Measurements from ENCODE around the gene FARS2.

FARS2 gene

GRCh38 chr6:5231289-5231688, 30.0 kb upstream of the FARS2 start:
- Histone ChIP-seq H3K9ac (ENCODE audit: low read length) (no peak overlapping the region), H3K27me3 (replicated peaks; ENCODE audit: control insufficient read depth, insufficient read depth, low read length) (no peaks in the 10 kb centered on the region), H3K9me3 (ENCODE audit: control insufficient read depth, low read length) (no peaks in the 10 kb centered on the region), H3K4me3 (ENCODE audit: low read length) (no peak overlapping the region), H3K4me1 (ENCODE audit: control insufficient read depth, insufficient read depth, low read length) (peaks cover 7% of the 10 kb centered on the region), H3K36me3 (ENCODE audit: control insufficient read depth, insufficient read depth, low read length, severe bottlenecking) (peaks cover 5% of the 10 kb centered on the region)
- DNase-seq (ENCODE audit: low read depth), result no peak

- Histone ChIP-seq H3K9ac (ENCODE audit: low read length) (no peak overlapping the region), H3K27me3 (replicated peaks; ENCODE audit: control insufficient read depth, insufficient read depth, low read length) (no peaks in the 10 kb centered on the region), H3K4me3 (ENCODE audit: low read length) (no peak overlapping the region), H3K4me1 (ENCODE audit: control insufficient read depth, insufficient read depth, low read length) (peaks cover 7% of the 10 kb centered on the region), H3K9me3 (ENCODE audit: control insufficient read depth, low read length) (no peaks in the 10 kb centered on the region), H3K36me3 (ENCODE audit: control insufficient read depth, insufficient read depth, low read length, severe bottlenecking) (peaks cover 5% of the 10 kb centered on the region)
- DNase-seq (ENCODE audit: low read depth), result no peak
These were observed 26.4 kb upstream of the FARS2 start for GRCh38 chr6:5234874-5235273.

GRCh38 chr6:5235830-5236229, 25.5 kb upstream of the FARS2 start:
- H3K4me1 ChIP-seq (ENCODE audit: control insufficient read depth, insufficient read depth, low read length), result peaks cover 7% of the 10 kb centered on the region
- H3K27me3 ChIP-seq (replicated peaks; ENCODE audit: control insufficient read depth, insufficient read depth, low read length), result no peaks in the 10 kb centered on the region
- no peak overlapping the region for H3K4me3 ChIP-seq (ENCODE audit: low read length)
- H3K9ac ChIP-seq (ENCODE audit: low read length), result no peak overlapping the region
- no peak for DNase-seq (ENCODE audit: low read depth)
- peaks cover 5% of the 10 kb centered on the region for H3K36me3 ChIP-seq (ENCODE audit: control insufficient read depth, insufficient read depth, low read length, severe bottlenecking)
- no peaks in the 10 kb centered on the region for H3K9me3 ChIP-seq (ENCODE audit: control insufficient read depth, low read length)

- no peak overlapping the region for H3K4me3 ChIP-seq (ENCODE audit: low read length)
- no peak for DNase-seq (ENCODE audit: low read depth)
- H3K4me1 ChIP-seq (ENCODE audit: control insufficient read depth, insufficient read depth, low read length), result no peaks in the 10 kb centered on the region
- H3K36me3 ChIP-seq (ENCODE audit: control insufficient read depth, insufficient read depth, low read length, severe bottlenecking), result peaks cover 7% of the 10 kb centered on the region
- no peaks in the 10 kb centered on the region for H3K9me3 ChIP-seq (ENCODE audit: control insufficient read depth, low read length)
- H3K27me3 ChIP-seq (replicated peaks; ENCODE audit: control insufficient read depth, insufficient read depth, low read length), result no peaks in the 10 kb centered on the region
- H3K9ac ChIP-seq (ENCODE audit: low read length), result no peak overlapping the region
These were observed 23.5 kb upstream of the FARS2 start for GRCh38 chr6:5237805-5238204.

GRCh38 chr6:5238336-5238735, 23.0 kb upstream of the FARS2 start:
- Histone ChIP-seq H3K9ac (ENCODE audit: low read length) (no peak overlapping the region), H3K9me3 (ENCODE audit: control insufficient read depth, low read length) (no peaks in the 10 kb centered on the region), H3K4me3 (ENCODE audit: low read length) (no peak overlapping the region), H3K27me3 (replicated peaks; ENCODE audit: control insufficient read depth, insufficient read depth, low read length) (no peaks in the 10 kb centered on the region), H3K36me3 (ENCODE audit: control insufficient read depth, insufficient read depth, low read length, severe bottlenecking) (peaks cover 7% of the 10 kb centered on the region), H3K4me1 (ENCODE audit: control insufficient read depth, insufficient read depth, low read length) (no peaks in the 10 kb centered on the region)
- DNase-seq (ENCODE audit: low read depth), result no peak

GRCh38 chr6:5241252-5241651, 20.1 kb upstream of the FARS2 start:
- H3K9me3 ChIP-seq (ENCODE audit: control insufficient read depth, low read length), result no peaks in the 10 kb centered on the region
- no peaks in the 10 kb centered on the region for H3K4me1 ChIP-seq (ENCODE audit: control insufficient read depth, insufficient read depth, low read length)
- H3K4me3 ChIP-seq (ENCODE audit: low read length), result no peak overlapping the region
- no peaks in the 10 kb centered on the region for H3K27me3 ChIP-seq (replicated peaks; ENCODE audit: control insufficient read depth, insufficient read depth, low read length)
- peaks cover 2% of the 10 kb centered on the region for H3K36me3 ChIP-seq (ENCODE audit: control insufficient read depth, insufficient read depth, low read length, severe bottlenecking)
- H3K9ac ChIP-seq (ENCODE audit: low read length), result no peak overlapping the region
- DNase-seq (ENCODE audit: low read depth), result no peak

- no peaks in the 10 kb centered on the region for H3K9me3 ChIP-seq (ENCODE audit: control insufficient read depth, low read length)
- H3K27me3 ChIP-seq (replicated peaks; ENCODE audit: control insufficient read depth, insufficient read depth, low read length), result no peaks in the 10 kb centered on the region
- no peaks in the 10 kb centered on the region for H3K4me1 ChIP-seq (ENCODE audit: control insufficient read depth, insufficient read depth, low read length)
These were observed 18.2 kb upstream of the FARS2 start for GRCh38 chr6:5243069-5243468.

GRCh38 chr6:5246141-5247097, 14.9 kb upstream of the FARS2 start:
- Histone ChIP-seq H3K4me3 (ENCODE audit: low read length) (no peak overlapping the region), H3K27me3 (replicated peaks; ENCODE audit: control insufficient read depth, insufficient read depth, low read length) (no peaks in the 10 kb centered on the region), H3K9ac (ENCODE audit: low read length) (no peak overlapping the region), H3K36me3 (ENCODE audit: control insufficient read depth, insufficient read depth, low read length, severe bottlenecking) (peaks cover under 1% of the 10 kb centered on the region), H3K9me3 (ENCODE audit: control insufficient read depth, low read length) (no peaks in the 10 kb centered on the region), H3K4me1 (ENCODE audit: control insufficient read depth, insufficient read depth, low read length) (peaks cover 5% of the 10 kb centered on the region)
- DNase-seq (ENCODE audit: low read depth), result no peak

More at GRCh38 chr6:5243069-5243468, 18.2 kb upstream of the FARS2 start:
- no peak overlapping the region for H3K9ac ChIP-seq (ENCODE audit: low read length)
- no peak for DNase-seq (ENCODE audit: low read depth)
- H3K36me3 ChIP-seq (ENCODE audit: control insufficient read depth, insufficient read depth, low read length, severe bottlenecking), result peaks cover 2% of the 10 kb centered on the region
- no peak overlapping the region for H3K4me3 ChIP-seq (ENCODE audit: low read length)

GRCh38 chr6:5247201-5247600, 14.1 kb upstream of the FARS2 start:
- H3K27me3 ChIP-seq (replicated peaks; ENCODE audit: control insufficient read depth, insufficient read depth, low read length), result no peaks in the 10 kb centered on the region
- H3K36me3 ChIP-seq (ENCODE audit: control insufficient read depth, insufficient read depth, low read length, severe bottlenecking), result no peaks in the 10 kb centered on the region
- H3K4me1 ChIP-seq (ENCODE audit: control insufficient read depth, insufficient read depth, low read length), result peaks cover 5% of the 10 kb centered on the region
- H3K4me3 ChIP-seq (ENCODE audit: low read length), result no peak overlapping the region
- DNase-seq (ENCODE audit: low read depth), result no peak
- H3K9me3 ChIP-seq (ENCODE audit: control insufficient read depth, low read length), result no peaks in the 10 kb centered on the region
- no peak overlapping the region for H3K9ac ChIP-seq (ENCODE audit: low read length)

GRCh38 chr6:5248302-5249098, 12.8 kb upstream of the FARS2 start:
- Histone ChIP-seq H3K36me3 (ENCODE audit: control insufficient read depth, insufficient read depth, low read length, severe bottlenecking) (no peaks in the 10 kb centered on the region), H3K9me3 (ENCODE audit: control insufficient read depth, low read length) (no peaks in the 10 kb centered on the region), H3K4me3 (ENCODE audit: low read length) (no peak overlapping the region), H3K27me3 (replicated peaks; ENCODE audit: control insufficient read depth, insufficient read depth, low read length) (no peaks in the 10 kb centered on the region), H3K4me1 (ENCODE audit: control insufficient read depth, insufficient read depth, low read length) (peaks cover 5% of the 10 kb centered on the region), H3K9ac (ENCODE audit: low read length) (no peak overlapping the region)
- no peak for DNase-seq (ENCODE audit: low read depth)

- Histone ChIP-seq H3K36me3 (ENCODE audit: control insufficient read depth, insufficient read depth, low read length, severe bottlenecking) (no peaks in the 10 kb centered on the region), H3K4me3 (ENCODE audit: low read length) (no peak overlapping the region), H3K4me1 (ENCODE audit: control insufficient read depth, insufficient read depth, low read length) (peaks cover 5% of the 10 kb centered on the region), H3K9me3 (ENCODE audit: control insufficient read depth, low read length) (no peaks in the 10 kb centered on the region), H3K27me3 (replicated peaks; ENCODE audit: control insufficient read depth, insufficient read depth, low read length) (no peaks in the 10 kb centered on the region), H3K9ac (ENCODE audit: low read length) (no peak overlapping the region)
- no peak for DNase-seq (ENCODE audit: low read depth)
These were observed 11.7 kb upstream of the FARS2 start for GRCh38 chr6:5249451-5250122.
